NCI-H2081 (cell line): Measurements from ENCODE around the gene KCNK7.

Experiments used
- DNase-seq, 2 experiments: peaks; one replicate each; lab custom pipeline; 2025; lab: John Stamatoyannopoulos, UW

Gene KCNK7

DNA sequence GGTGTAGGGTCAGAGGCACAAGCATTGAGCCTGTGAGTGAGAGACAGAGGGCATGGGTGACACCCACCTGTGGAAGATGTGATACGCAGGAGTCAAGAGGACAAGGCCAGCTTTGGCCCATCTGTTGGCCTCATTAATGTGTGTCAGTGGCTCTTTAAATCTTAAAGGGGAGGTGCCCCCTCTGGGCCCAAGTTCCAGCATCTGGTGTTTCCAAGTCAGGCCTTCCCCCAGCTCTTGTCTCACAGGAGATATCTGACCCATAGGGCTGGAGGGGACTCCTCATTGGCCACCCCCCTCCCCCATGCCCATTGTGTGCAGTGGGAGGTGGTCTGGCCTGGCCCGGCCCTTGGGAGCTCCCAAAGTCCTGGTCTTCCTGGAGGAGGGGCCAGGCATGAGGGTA lies 8.9 kb downstream of the KCNK7 start:
- no peak for DNase-seq

DNA sequence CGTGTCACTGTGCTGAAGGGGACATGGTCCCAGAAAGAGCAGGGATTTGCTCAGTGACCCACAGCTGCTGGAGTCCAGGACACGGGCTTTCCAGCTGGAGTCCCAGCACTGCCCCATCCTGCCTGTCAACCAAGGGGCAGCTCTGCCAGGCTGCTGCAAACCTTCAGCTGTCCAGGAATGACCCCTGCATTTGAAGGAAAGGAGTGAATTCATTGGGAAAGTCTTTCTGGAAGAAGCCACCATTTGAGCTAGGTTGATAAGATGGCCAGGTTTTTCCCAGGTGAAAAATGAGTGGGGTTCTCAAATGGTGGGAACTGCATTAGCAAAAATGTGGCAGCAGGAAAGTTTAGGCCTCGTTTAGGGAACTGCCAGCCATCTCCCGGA lies 9.4 kb downstream of the KCNK7 start:
- no peak for DNase-seq

DNA sequence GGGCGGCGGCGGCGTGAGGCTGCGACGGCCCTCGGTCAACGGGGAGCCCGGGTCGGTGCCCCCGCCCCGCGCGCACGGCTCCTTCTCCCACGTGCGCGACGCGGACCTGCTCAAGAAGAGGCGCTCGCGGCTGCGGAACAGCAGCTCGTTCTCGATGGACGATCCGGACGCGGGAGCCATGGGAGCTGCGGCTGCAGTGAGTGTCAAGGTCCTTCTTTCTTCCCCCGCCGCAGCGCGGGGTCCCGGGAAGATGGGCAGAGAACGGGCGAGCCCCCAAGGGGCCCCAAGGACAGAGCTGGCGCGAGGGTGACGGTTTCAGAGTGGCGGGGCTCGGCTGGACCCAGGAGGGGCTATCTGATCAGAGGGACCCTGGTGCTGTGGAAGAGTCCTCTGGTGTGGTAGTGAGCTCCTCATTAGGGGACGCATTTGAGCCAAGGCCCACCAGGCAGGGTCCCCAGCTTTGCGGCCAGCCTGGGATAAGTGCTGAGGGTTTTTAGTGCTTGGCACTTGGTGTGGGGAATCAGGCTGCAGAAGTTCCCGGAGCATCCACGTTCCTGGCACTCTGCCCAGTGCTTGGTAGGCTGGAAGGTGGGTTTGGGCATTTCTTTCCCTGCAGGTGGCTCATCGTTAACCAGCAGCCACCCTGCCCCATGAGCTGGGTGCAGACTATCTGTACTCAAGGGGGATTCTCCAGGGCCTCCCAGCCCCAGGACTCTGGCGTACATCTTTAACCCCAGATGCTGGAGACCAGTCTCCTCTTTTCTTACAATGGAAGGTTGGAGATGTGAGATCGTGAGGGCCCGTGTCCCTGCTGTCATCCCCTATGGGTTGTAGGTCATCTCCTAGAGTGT lies 10.0 kb downstream of the KCNK7 start:
- DNase-seq = no peak

DNA sequence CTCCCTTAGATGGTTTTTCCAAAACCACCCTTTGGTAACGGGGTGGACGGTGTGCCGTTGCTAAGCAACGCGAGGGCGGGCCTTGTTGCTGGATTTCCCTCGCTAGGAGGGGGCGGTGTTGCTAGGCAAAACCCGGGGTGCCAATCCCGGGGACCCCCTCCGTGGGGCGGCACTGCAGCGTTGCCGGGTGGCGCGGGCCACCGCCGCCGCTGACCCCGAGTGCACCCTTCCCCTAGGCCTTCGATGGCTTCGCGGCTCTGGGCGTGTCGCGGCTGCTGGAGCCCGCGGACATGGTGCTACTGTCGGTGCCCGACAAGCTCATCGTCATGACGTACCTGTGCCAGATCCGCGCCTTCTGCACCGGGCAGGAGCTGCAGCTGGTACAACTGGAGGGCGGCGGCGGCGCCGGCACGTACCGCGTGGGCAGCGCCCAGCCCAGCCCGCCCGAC lies 10.9 kb downstream of the KCNK7 start:
- DNase-seq = no peak

DNA sequence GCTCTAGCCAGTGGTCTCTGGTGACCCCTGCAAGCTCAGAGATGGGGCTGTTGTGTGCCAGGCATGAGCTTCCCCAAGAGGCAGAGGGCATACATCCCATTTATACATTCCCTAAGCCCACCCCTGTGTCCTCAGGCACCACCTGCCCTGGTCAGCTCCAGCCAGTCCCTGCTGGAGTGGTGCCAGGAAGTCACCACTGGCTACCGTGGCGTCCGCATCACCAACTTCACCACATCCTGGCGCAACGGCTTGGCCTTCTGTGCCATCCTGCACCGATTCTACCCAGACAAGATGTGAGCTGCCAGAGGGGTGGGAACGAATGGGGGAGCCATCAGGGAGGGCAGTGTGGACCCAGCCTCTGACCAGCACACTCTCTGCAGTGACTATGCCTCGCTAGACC lies 11.5 kb downstream of the KCNK7 start:
- DNase-seq = no peak

DNA sequence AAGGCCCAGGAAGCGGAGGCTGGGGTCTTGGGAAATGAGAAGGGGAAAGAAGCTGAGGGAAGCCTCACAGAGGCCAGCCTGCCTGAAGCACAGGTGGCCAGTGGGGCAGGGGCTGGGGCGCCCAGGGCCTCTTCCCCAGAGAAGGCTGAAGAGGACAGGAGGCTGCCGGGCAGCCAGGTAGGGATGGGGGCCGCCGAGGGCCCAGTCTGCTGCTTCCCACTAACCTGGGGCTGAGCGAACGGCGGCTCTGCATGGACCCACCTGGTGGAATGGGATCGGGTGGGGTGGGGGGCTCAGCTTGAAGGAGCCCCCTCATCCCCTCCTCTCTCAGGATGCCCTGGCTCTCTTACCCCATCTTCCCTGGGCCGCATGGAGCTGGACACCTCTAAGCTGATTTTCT lies 12.0 kb downstream of the KCNK7 start:
- no peak for DNase-seq

DNA sequence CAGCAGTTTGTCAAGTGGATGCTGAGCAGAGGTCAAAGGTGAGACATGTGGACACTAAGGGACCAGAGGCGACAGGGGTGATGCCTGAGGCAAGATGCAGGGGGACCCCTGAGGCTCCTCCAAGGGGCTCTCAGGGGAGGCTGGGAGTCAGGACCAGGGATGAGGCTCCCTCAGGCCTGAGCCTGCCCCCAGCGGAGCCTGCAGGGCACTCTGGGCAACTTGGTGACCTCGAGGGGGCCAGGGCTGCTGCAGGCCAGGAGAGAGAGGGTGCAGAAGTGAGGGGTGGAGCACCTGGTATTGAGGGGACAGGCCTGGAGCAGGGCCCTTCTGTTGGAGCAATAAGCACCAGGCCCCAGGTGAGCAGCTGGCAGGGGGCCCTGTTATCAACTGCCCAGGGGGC lies 13.7 kb downstream of the KCNK7 start:
- no peak for DNase-seq

DNA sequence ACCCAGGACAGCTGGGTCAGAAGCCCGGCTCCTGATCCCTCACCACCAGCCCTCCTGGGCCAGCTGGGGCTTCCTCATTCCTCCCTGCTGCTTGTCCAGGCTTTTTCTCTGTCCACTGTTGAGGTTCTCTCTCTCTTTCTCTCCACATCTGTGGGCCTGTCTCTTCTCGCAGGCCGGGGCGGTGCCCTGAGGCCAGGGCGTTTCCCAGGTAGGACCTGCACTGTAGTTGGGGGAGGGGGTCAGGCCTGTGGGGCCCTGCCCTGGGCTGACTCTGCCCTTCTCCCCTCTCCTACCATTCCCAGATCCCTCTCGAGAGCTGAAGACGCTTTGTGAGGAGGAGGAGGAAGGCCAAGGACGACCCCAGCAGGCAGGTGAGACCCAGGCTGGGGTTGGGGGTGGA lies 14.8 kb downstream of the KCNK7 start:
- DNase-seq = no peak

DNA sequence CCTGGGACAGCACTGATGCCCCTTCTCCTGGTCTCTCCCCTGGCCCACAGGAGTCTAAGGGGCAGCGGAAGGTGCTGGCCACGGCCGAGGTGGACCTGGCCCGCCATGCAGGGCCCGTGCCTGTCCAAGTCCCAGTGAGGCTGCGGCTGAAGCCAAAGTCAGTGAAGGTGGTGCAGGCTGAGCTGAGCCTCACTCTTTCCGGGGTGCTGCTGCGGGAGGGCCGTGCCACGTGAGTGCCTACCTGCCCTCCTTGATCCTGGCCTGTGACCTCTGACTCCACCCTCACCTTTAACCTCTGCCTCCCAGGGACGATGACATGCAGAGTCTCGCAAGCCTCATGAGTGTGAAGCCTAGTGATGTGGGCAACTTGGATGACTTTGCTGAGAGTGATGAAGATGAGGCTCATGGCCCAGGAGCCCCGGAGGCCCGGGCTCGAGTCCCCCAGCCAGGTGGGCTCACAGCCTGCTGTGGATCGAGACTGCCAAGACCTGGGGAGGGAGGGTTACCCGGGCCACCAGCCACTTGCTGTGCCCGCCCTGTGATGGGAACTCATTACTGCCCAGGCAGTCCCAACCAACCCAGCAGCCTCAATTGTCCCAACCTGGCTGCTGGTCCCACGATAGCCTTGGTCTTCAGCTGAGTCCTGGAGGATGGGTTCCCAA lies 15.4 kb downstream of the KCNK7 start:
- DNase-seq = no peak

DNA sequence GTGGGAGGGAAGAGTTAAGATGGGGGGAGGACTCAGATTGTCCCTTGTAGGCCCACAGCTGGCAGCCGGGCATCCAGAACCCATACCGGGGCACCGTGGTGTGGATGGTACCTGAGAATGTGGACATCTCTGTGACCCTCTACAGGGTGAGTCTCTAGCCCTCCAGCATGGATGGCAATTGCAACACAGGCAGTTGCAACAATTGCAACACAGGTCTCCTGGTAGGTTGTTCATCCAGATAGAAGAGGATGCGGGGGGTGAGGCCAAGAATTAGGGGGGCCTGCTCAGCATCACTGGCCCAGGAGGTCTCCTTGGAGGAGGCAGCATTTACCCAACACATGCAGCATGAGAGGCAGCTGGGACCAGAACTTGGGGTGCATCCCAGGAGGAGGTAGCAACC lies 16.3 kb downstream of the KCNK7 start:
- DNase-seq = no peak

DNA sequence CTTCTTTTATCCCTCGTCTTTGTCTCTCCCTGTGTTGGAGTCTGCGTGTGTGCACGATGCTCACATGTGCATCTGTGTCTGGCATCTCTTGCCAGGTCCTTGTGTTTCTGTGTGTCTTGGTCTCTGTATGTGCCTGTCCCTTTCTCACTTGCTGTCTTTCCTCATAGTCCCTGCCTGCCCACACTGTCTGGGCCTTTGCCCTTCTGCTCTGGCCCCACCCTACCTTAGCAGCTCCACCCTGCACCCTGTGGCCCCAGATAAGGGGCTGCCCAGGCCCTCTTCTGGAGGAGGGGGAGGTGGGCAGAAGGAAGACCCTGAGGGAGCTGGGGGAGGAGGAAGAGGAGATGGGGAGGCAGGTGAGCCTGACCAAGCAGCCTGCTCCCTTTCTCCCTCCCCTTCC lies 16.9 kb downstream of the KCNK7 start:
- DNase-seq = no peak

DNA sequence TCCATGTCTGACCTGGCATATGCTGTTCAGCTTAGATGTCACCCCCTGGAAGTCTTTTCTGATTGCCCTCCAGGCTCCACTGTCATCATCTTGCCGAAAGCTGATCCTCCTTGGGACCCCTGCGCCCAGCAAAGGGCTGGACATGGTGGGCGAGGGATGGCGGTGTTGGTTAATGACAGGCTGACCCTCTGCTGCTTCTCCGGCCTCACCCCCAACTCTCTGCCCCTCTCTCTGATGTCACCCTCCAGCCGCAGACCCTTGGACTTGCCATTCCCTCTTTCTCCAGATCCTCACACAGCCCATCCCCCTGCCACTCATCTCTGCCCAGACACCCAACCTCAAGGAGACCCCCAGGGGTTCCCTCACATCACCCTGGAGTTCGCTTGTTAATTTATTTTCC lies 17.5 kb downstream of the KCNK7 start:
- DNase-seq = no peak

DNA sequence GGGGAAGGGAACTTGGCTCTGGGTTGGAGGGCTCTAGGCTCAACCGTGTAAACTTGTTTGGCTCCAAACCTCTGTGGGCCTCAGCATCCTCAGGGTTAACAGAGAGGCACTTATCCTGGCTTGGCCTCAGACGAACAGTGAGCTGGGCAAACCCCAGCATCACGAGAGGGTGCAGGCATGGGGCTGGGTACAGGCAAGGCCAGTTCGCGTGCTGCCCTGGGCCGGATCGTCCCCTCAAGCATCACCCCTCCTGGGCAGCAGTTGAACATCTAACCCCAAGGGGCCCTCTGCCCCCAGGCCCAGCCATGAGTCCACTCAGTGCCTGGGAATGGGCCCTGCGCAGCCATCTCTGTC lies 17.9 kb downstream of the KCNK7 start:
- no peak for DNase-seq

DNA sequence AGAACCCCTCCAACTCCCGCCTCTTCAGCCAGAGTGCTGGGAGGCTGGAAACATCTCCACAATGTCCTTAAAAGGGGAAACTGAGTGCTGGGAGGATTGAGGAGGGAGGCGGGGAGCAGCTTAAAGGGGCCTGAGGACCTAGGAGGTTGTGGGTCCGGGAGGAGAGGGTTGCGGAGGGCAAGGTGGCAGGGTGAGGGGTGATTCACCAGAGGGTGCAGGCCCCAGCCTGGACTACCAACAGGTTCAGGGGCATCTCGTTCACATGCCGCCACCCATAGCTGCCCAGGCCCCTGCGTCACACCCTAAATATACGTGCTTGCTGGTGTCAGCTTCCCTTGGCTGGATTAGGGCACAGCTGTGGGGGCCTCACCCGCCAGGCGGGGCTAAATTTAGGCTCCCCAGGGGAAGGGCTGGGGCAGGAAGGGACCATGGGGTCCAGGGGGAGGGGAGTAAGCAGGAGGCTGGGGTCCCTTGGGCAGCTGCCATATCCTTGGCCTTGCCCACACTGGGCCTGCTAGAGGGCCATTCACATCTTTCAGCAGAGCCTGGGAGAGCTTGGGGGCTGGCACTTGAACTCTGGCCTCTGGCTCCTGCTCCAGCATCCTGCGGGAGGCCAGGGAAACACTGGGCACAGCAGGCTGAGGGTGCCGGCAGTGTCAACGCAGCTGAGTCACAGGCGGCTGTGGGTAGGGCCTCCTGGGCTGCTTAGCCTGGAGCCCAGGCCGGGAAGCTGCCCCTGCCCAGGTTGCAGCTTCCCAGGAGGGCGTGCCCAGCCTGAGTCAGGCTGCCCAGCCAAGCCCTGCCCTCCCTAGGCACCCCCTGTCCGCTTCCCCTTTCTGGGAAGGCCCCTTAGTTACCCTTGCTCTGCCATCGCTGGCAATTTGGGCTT lies 18.5 kb downstream of the KCNK7 start:
- no peak for DNase-seq

DNA sequence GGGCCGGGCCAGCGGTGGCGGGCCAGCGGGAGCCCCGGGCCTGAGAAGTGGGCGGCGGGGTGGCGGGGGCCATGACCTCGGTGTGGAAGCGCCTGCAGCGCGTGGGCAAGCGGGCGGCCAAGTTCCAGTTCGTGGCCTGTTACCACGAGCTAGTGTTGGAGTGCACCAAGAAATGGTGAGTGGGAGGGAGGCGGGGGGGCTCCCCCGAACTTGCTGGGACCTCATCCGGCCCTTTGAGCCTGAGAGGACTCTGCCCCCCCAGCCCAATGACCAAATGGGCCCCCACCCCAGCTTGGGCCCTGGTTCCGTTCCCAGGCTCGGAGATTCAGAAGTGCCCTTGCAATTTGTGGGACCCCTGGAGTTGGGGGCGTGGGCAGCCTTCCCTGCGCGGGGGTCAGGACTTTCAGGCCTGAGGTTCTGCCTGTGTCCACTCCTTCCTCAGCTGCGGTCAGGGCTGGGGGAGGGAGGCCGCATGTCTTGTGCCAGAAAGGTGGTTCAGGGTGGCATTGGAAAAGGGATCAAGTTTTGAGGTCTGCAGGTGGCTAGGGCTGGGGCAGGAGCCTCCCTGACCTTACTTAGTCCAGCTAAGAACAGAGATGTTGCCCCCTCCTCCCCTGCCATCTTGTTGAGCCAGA lies 19.3 kb downstream of the KCNK7 start:
- DNase-seq = no peak

DNA sequence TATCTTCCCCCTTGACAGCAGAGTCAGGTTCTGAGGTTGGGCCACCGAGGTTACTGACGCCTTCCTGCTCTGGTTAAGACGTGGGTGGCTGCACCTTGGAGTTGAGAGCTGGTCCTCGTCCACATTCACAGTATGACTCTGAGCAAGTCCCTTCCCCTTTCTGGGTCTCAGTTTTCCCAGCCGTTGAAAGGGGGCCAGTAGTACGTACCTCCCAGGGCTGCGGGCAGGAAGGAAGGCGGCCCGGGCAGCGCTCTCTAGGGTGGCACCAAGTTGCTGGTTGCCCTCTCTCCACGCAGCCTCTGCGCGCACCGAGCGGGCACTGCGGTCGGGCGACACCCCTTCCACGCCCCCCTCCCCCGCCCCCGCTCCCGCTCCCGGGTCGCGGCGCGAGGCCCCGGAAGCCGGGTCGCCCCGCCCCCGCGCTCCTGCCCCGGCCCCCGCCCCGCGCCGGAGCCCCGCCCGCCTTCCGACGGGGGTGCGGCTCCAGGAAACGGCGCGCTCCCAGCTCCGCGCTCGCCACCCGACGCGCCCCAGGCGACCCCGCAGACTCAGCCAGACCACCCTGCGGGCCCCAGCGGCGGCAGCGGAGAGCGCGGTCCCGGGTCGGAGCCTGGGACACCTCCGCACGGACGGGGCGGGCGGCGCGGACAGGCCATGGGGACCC lies 19.9 kb downstream of the KCNK7 start, which contains the start of gene EHBP1L1:
Gene EHBP1L1 (plus strand): TSS at position 486 of the 664 bp plus-strand sequence. CDS start 250 bp downstream, outside the sequence.
- peak; percentile 49 to 59 for DNase-seq

DNA sequence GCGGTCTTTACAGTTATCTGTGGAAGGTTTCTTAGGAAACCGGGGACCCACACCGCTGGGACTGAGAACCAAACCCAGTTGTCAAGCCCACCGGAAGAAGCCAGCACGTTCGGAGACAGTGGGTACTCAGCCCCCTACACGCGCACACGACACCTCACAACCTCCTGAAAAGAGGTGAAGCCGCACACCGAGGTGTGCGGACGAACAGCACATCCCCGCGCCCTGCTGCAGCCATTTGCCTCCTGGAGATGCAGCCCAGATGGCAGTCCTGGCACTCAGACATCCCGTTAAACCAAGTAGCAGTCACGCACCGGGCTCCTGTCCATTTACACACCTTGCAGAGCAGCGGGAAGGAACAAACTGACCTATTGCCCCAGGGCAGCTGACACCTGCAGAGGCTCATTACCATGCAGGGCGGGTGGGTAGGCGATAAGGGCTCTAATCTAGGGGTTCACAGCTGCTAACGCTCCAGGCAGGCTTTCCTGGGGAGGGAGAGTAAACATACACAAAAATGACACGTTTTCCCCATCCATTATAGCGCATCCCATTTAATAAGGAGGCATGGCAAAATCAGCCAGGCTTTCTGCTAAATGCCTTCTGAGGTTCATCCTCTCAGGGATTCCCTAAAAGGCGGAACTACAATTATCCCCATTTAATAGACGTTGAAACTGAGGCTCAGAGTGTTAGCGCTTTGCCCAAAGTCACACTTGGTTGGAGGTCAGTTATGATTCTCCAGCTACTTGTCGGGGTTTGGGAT lies 20.6 kb downstream of the KCNK7 start:
- peak; percentile 70 to 91 for DNase-seq

DNA sequence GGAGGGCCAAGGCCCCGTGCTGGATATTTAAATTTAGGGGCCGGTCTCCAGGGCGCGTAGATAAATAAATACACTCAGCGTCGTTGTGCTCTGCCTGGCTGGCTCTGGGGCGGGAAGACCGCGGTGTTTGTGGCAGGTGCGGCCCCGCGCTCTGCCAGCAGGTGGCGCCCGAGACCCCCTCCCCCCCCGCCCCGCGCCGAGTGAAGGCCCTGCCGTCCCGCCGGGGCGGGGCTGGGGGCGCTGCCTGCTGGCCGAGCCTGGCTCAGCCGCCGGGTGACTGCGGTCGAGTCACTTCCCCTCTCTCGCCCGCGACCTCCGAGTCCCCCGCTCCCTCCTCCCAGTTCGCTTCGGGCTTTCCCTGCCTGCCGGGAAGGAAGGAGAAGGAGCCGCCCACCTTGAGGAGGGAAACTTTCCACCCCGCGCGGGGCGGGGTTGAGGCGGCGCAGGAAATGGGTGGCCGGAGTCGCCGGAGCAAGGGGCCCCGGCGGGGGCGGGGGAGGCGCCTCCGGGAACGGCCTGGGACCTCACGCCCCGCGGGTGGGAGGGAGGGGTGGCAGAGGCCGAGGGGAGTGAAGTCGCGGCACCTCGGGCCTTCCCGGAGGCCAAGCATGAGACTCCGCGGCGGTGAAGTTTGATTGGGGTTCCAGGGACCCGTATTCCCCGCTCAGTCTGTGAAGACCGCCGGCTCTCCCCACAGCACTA lies 21.3 kb downstream of the KCNK7 start:
- DNase-seq = peak; percentile 63 to 77

DNA sequence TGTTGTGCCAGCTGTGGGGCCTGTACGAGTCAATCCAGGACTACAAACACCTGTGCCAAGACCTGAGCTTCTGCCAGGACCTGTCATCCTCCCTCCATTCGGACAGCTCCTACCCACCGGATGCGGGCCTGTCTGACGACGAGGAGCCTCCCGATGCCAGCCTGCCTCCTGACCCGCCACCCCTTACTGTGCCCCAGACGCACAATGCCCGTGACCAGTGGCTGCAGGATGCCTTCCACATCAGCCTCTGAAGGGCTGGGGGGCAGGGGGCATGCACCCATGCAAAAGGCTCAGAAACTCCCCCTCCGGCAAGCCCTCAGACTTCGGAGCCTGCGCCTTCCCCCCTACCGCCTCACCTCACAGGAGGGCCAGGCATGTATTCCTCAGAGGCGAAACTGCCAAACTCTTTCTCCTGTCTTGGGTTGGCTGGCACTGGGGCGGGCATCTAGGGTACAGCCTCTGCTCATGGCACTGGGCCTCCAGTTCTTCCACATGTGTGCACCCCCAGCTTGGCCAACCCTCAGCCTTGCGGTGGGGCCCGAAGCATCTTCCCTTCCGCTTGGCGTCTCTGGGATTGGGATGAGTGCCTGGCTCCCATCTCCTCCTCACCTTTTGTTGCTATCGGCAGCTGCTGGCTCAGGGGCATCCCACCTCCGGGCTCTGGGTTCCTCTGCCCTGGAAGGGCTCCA lies 22.1 kb downstream of the KCNK7 start:
- DNase-seq = peak in 1 of 2 experiments; percentile 47
